GM19372 (cell line): ENCODE data around the gene ZNF484.
A peak's percentile ranks its signal among the peaks of the same experiment; 100 is the strongest.
"Not testable (repeated sequence)": the region's sequence is repeated elsewhere in the genome, so short reads cannot be mapped to it uniquely, and the experiment has no call there.

Source experiments
- ATAC-seq: cut with Tn5 transposase; IDR thresholded peaks from one replicate; pipeline ENCODE4 v1.9.1; 2021; ENCODE audit warnings: mild to moderate bottlenecking, low read depth, moderate library complexity; ENCODE audit not compliant: unreplicated experiment

ZNF484 gene

DNA sequence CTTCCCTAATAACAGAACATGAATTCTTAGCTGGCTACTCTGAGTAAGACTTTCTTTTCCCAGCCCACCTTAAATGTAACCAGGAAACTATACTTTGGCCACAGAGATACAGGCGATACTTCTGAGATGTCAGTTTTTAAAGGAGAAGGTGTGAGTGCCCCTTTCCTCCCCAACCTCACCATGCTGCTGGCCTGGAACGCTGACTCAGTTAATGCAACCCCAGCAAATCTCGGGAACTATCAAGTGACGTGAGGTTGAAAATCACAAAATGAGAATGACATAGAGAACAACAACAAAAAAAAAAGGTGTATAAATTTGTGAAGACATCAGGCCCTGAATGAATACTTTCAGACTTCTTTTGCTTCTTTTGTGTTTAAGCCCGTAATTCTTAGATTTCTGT is 13.7 kb downstream of the ZNF484 start:
- ATAC-seq: no peak

DNA sequence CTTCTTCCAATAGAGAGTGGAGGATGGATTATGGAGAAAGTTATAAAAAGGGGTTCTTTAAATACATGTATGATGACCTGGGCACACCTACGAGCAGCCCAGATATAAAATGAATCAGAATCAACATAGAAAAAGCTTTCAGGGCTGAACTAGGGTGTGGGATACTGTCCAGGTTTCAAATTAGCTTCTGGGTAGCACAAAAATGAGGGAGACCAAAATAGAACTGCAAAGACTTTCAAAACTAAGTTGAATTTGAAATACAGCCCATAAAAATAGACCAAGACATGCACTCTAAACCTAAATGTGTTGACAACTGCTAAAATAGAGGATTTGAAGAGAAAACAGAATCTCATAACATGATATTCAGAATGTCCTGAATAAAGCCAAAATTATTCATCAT is 17.0 kb downstream of the ZNF484 start:
- ATAC-seq: no peak

GRCh38 chr9:92857236-92857635 is 20.6 kb downstream of the ZNF484 start:
- ATAC-seq: no peak

DNA sequence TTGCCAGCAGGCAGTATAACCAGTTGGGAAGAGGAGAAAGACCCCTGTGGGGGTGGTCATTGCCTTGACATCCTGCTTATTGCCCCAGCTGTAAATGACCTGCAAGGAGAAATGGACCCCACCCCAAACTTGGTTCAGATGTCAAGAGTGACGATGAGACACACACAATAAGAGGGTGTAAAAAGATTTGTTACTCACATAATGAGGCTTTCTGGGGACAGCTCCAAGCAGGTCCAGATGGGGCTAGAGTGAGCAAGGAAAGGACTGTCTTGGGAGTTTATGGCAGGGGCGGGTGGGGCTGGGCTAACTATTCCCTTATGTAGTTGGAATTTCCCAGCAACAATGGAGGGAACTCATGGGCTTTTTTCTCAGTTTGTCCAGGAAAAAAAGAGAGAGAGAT is 24.1 kb downstream of the ZNF484 start:
- ATAC-seq: no peak

DNA sequence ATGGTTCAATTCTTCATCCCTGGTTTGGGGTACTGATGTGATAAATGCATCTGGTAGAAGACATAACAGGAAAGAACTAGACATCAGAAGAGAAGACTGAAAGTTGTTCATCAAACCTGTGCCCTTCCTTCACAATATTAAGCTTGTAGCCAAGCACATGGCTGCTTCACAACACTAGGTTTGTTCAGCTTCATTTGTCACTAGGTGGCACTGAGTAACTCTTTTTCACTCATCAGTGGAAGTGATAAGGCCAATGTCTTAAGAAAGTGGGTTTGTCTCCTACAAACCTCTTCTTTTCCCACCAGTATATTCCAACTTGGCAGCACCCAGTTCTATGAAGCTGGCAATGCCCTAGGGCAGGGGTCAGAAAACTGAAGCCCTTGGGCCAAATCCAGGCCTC is 26.9 kb downstream of the ZNF484 start:
- ATAC-seq: no peak

DNA sequence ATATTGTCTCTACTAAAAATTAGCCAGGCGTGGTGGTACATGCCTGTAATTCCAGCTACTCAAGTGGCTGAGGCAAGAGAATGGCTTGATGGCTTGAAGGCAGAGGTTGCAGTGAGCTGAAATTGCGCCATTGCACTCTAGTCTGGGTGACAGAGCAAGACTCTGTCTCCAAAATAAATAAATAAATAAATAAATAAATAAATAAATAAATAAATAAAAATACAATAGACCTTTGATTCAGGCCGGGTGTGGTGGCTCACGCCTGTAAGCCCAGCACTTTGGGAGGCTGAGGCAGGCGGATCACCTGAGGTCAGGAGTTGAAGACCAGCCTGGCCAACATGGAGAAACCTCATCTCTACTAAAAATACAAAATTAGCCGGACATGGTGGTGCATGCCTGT is 29.1 kb downstream of the ZNF484 start:
- not testable (repeated sequence) for ATAC-seq

DNA sequence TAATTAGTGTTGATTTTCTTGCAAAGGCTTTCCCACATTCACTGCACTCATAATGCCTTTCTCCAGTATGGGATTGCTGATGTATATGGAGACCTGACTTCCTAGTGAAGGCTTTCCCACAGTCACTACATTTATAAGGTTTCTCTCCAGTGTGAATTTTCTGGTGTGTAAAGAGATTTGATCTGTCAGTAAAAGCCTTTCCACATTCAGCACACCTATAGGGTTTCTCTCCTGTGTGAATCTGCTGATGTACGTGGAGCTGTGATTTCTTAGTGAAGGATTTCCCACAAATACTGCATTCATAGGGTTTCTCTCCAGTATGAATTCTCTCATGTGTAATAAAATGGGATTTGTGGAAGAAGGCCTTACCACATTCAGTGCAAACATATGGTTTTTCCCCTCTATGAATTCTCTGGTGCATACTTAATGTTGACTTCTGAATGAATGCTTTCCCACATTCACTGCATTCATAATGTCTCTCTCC is 31.1 kb downstream of the ZNF484 start:
- ATAC-seq: no peak

DNA sequence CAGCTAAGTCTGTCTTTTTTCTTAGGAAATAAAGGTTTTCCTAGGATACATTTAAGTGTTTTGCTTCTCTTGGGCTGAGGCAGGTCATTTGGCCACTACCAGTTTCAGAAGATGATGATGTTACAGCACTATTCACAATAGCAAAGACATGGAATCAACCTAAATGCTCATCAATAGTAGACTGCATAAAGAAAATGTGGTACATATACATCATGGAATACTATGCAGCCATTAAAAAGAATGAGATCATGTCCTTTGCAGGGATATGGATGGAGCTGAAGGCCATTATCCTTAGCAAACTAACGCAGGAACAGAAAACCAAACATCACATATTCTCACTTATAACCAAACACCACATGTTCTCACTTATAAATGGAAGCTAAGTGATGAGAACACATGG is 39.4 kb downstream of the ZNF484 start:
- ATAC-seq: not testable (repeated sequence)

DNA sequence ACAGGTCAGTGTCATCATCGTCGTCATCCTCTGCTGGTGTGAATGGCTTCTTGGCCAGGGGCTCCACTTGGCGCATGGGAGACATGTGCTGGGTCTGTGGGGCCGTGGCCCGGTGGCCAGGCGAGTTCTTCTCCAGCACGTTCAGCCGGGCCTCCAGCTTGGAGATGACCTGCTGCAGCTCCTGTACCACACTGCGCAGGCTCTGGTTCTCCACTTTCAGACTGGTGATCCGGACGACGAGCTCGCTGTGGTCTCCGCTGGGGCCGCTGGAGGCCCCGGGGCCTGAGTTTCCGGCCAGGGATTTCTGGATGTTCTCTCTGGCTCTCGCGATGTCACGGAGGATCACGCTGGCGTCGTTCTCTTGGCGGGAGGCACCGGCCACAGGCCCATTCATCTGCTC is 40.6 kb downstream of the ZNF484 start:
- no peak for ATAC-seq

DNA sequence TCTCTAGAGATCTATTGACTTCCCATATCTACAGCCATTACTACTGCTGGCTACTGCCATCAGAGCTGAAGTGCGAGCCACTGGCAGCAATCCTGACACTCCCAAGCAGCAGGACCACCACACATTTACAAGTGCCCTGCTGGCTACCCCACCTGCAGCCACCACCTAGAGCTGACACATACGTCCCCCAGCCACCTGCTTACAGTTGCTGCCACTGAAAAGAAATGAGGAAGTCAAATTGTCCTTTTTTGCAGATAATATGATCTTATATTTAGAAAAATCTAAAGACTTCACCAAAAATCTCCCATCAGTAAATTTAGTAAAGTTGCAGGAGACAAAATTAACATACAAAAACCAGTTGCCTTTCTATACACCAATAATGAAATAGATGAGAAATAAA is 48.4 kb downstream of the ZNF484 start:
- ATAC-seq: no peak

GRCh38 chr9:92825065-92825464 is 52.8 kb downstream of the ZNF484 start:
- not testable (repeated sequence) for ATAC-seq

GRCh38 chr9:92820964-92821363 is 56.9 kb downstream of the ZNF484 start:
- ATAC-seq: no peak

DNA sequence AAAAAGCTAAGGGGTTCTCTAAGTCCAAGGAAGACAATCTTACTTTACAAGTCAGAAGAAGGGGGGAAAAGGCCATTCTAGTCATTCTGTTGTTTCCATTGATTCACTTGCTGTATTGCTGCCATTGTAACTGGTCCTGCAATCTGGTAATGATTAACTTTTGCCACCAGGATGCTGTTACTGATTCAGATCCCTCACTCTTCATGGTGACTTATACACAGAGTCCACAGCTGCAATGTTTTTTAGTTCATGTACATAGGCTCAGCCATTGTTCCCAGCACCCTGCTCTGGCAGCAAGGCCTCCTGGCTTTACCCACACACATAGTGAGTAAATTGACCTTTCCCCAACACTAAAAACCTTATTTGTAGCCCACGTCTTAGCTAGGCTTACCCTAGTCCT is 57.9 kb downstream of the ZNF484 start:
- not testable (repeated sequence) for ATAC-seq

DNA sequence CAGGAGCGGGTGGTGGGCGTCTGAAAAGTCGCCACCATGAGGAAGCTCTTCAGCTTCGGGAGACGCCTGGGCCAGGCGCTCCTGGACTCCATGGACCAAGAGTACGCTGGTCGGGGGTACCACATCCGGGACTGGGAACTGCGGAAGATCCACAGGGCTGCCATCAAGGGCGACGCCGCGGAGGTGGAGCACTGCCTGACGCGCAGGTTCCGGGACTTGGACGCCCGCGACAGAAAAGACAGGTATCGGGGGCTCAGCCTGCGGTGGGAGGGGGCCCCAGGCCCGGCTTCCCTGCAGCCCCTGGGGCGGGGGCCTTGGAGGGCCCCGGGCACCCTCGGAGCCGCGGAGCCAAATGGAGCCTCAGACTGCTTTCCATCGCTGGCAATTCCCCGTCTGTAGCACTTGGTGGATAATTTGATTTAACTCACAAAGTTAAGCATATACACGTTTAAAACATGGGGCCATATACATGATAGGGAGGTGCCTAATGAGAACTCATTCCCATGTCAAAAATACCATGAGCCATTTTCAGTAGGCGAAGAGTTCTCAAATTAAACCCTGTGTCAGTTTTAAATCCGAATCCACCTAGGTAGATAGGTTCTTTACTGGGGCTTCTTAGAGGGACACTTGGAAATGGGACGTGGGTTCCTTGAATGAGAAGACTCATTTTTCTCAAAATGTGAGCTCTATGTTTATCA is 68.1 kb downstream of the ZNF484 start:
- not testable (repeated sequence) for ATAC-seq

DNA sequence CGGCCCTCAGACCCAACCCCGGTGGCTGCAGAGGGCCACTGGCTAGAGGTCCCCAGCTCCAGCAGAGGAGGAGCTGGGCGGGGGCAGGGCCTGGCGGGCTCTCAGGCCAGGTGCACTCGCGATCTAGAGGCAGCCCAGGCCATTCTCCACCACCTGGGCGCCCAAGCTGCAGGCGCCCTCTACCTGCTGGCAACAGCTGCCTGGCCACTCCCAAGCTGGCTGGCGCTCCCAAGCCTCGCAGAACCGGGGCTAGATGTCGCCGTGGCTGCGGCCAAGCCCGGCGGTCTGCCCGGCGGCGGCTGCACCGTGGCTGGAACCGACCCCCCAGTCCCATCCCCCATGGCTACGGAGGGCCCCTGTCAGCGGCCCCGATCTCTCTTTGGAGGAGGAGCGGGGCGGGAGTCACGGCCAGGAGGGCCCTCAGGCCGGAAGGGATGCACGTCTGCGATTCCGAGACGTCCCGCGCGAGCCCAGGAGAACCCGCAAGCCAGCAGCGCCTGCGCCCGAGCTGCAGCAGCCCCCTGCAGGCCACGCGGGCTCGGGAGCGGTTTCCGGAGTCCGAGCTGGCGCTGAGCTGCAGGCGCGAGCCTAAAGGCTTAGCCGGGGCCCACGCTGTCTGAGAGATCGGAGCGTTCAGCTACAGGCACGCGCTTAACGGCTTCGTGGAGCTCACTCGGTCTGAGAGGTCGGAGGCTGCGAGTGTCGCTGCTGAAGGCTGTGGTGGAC is 68.9 kb downstream of the ZNF484 start:
- peak; percentile 56 for ATAC-seq

- ATAC-seq: no peak
These were observed 69.8 kb downstream of the ZNF484 start for GRCh38 chr9:92807757-92808725.

GRCh38 chr9:92807031-92807756 is 70.6 kb downstream of the ZNF484 start:
- ATAC-seq: no peak

DNA sequence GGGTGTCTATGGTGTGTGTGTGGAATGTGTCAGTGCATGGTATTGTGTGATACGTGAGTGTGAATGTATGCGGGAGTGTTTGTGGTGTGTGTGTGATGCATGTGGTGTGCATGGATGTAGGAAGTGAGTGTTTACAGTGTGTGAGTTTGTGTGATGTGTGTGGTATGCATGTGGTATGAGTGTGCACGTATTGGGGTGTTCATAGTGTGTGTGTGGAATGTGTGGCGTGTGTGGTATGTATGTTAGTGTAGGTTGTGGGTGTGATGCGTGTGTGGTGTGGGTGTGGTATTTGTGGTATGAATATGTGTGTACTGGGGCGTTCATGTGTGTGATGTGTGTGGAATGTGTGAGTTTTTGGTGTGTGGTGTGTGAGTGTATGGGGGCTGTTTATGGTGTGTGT is 73.1 kb downstream of the ZNF484 start:
- ATAC-seq: no peak

GRCh38 chr9:92798358-92798757 is 79.5 kb downstream of the ZNF484 start:
- no peak for ATAC-seq

- ATAC-seq: not testable (repeated sequence)
These were observed 81.5 kb downstream of the ZNF484 start for GRCh38 chr9:92796337-92796804.
